ENCODE results near the gene DDIAS. TPM values are rescaled to one million over a fixed set of nuclear protein-coding genes. Genes with fewer than 3 reads are reported as not detected.

DDIAS gene
- total RNA-seq, 1 experiment from 2014 or later, result 17.1 TPM

DNA sequence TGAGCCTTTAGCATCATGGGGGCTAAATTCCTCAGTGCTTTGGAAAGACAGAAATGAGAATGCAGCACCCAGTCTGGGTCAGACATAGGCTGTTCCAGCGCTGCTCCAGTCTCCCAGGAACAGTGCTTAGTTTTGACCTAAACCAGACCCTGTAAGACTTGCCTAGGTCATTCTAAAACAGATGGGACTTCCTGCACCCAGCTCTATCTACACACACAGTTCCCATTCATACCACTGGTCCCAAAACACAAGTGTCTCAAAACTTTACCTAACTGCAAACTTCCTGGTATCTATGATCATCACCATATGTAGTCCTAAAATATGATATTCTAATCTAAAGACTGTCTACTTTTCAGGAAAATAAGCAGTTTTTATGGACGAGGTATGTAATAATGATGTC is 39.2 kb upstream of the DDIAS start:
- CTCF ChIA-PET, result no interaction called here
- Histone ChIP-seq H3K9me2 (ENCODE audit: insufficient read depth) (no peaks in the 10 kb centered on the region), H3K36me3 (ENCODE audit: control insufficient read depth in 1 of 2, insufficient read depth in 2 of 2, low read length in 2 of 2) (no peaks in the 10 kb centered on the region), H3K4me1 (ENCODE audit: control insufficient read depth in 1 of 2, insufficient read depth in 2 of 2, low read length in 2 of 2) (peaks cover 11 to 19% of the 10 kb centered on the region in 2 experiments), H3K4me3 (replicated peaks in 1 of 2; ENCODE audit: low read depth in 1 of 2, low read length in 2 of 2) (no peak overlapping the region), H2AFZ (ENCODE audit: low read depth, low read length, poor library complexity, severe bottlenecking) (no peak overlapping the region), H4K20me1 (ENCODE audit: insufficient read depth) (no peaks in the 10 kb centered on the region), H3K27ac (ENCODE audit: low read depth, low read length) (no peak overlapping the region), H3K4me2 (ENCODE audit: low read length) (no peak overlapping the region), H3K79me2 (ENCODE audit: insufficient read depth, low read length) (no peaks in the 10 kb centered on the region), H3K9me3 (ENCODE audit: control insufficient read depth in 1 of 2, insufficient read depth in 1 of 2, low read depth in 1 of 2, low read length in 2 of 2) (no peaks in the 10 kb centered on the region), H3K9ac (ENCODE audit: low read length) (no peak overlapping the region), H3K27me3 (ENCODE audit: insufficient read depth, low read length) (no peaks in the 10 kb centered on the region)
- BruUV-seq (replicated peaks), result no TSS peak
- RAD21 ChIA-PET (ENCODE audit: low non-redundant PET in 1 of 2, low total read pairs in 2 of 2, uncharacterized antibody in 2 of 2, unreplicated experiment in 2 of 2), result no interaction called here
- ATAC-seq (no peak), DNase-seq (ENCODE audit: low read depth, low spot score) (no peak)
- TF ChIP-seq ELF1 (IDR thresholded peaks at IDR 0.05; ENCODE audit: borderline replicate concordance, low read depth) (no peak), RAD21 (IDR thresholded peaks at IDR 0.05; ENCODE audit: low read depth) (no peak)
- TF ChIP-seq, protein P1, sequence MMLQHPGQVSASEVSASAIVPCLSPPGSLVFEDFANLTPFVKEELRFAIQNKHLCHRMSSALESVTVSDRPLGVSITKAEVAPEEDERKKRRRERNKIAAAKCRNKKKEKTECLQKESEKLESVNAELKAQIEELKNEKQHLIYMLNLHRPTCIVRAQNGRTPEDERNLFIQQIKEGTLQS (IDR thresholded peaks at IDR 0.05), result no peak
- POLR2A ChIA-PET, result no interaction called here
- intact Hi-C loops (cut with micrococcal nuclease), result no loop called here

DNA sequence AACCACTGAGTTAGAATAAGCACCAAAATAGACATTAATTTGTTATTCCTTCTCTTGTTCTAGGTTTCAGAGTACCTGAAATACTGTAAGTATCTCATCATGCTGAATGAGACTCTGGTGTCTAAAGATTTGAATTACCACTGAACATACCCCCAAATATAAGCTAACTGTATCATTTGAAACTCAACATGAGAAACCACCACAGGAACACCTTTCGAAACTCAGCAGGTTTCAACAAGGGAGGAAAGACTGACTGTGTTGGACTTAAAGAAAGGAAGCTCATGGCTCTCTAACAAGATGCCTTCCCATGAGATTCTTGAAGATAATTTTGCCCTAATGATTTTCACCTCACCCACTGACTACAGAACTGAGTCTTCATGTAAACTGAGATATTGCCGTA is 38.3 kb upstream of the DDIAS start:
- H3K4me1 ChIP-seq (ENCODE audit: control insufficient read depth in 1 of 2, insufficient read depth in 2 of 2, low read length in 2 of 2), result peaks cover 10 to 17% of the 10 kb centered on the region in 2 experiments
- ChIA-PET POLR2A (no interaction called here), RAD21 (ENCODE audit: low non-redundant PET in 1 of 2, low total read pairs in 2 of 2, uncharacterized antibody in 2 of 2, unreplicated experiment in 2 of 2) (no interaction called here), CTCF (interaction anchor here (1.0 kb wide), 1 partner anchor 87 kb away, joined by 3 read pairs; no protein-coding TSS in a partner anchor)
- no peaks in the 10 kb centered on the region for H4K20me1 ChIP-seq (ENCODE audit: insufficient read depth)
- H2AFZ ChIP-seq (ENCODE audit: low read depth, low read length, poor library complexity, severe bottlenecking), result no peak overlapping the region
- H3K79me2 ChIP-seq (ENCODE audit: insufficient read depth, low read length), result no peaks in the 10 kb centered on the region
- no peak overlapping the region for H3K4me2 ChIP-seq (ENCODE audit: low read length)
- H3K36me3 ChIP-seq (ENCODE audit: control insufficient read depth in 1 of 2, insufficient read depth in 2 of 2, low read length in 2 of 2), result no peaks in the 10 kb centered on the region
- no peak overlapping the region for H3K9ac ChIP-seq (ENCODE audit: low read length)
- no TSS peak for BruUV-seq (replicated peaks)
- DNase-seq (ENCODE audit: low read depth, low spot score), result no peak
- H3K9me3 ChIP-seq (ENCODE audit: control insufficient read depth in 1 of 2, insufficient read depth in 1 of 2, low read depth in 1 of 2, low read length in 2 of 2), result no peaks in the 10 kb centered on the region
- no peak for ATAC-seq
- H3K9me2 ChIP-seq (ENCODE audit: insufficient read depth), result no peaks in the 10 kb centered on the region
- no peak overlapping the region for H3K27ac ChIP-seq (ENCODE audit: low read depth, low read length)
- no peak overlapping the region for H3K4me3 ChIP-seq (replicated peaks in 1 of 2; ENCODE audit: low read depth in 1 of 2, low read length in 2 of 2)
- TF ChIP-seq CEBPB (IDR thresholded peaks at IDR 0.05; ENCODE audit: low read depth), result no peak
- no peak for TF ChIP-seq ZNF274 (IDR thresholded peaks at IDR 0.05; ENCODE audit: low read depth, low read length)
- TF ChIP-seq, protein P2, sequence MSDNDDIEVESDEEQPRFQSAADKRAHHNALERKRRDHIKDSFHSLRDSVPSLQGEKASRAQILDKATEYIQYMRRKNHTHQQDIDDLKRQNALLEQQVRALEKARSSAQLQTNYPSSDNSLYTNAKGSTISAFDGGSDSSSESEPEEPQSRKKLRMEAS (IDR thresholded peaks at IDR 0.05), result no peak
- no peak for TF ChIP-seq TCF7L2 (IDR thresholded peaks at IDR 0.05; ENCODE audit: borderline replicate concordance, extremely low read depth, insufficient read depth, insufficient read length)
- H3K27me3 ChIP-seq (ENCODE audit: insufficient read depth, low read length), result no peaks in the 10 kb centered on the region
- intact Hi-C loops (cut with micrococcal nuclease), result no loop called here

Data from HCT116 (cell line).